MM.1S (cell line): ENCODE measurements around the gene GALNTL6.

ENCODE experiments used
- DNase-seq: peaks from one replicate; pipeline ENCODE4 v3.0.0-alpha.2; 2015
- H2AFZ ChIP-seq: fragments of 300-600 bp; sonication (generic); 2 replicates; pipeline ENCODE4 v1.6.0; 2016; ENCODE audit warnings: antibody characterized with exemption, low read length
- H3F3A ChIP-seq: fragments of 300-600 bp; sonication (generic); 2 replicates; pipeline ENCODE4 v1.6.1; 2016; ENCODE audit warnings: mild to moderate bottlenecking, antibody characterized with exemption, low read length, moderate library complexity, mixed read lengths; ENCODE audit not compliant: insufficient read depth
- H3K27ac ChIP-seq: fragments of 300-600 bp; sonication (generic); 2 replicates; pipeline ENCODE4 v1.5.1; 2016; ENCODE audit warnings: mild to moderate bottlenecking, low read length
- H3K27me3 ChIP-seq: fragments of 300-600 bp; sonication (generic); replicated peaks from 2 replicates; pipeline ENCODE4 v1.6.0; 2016; ENCODE audit warnings: low read length; ENCODE audit not compliant: insufficient read depth
- H3K36me3 ChIP-seq: fragments of 300-600 bp; sonication (generic); replicated peaks from 2 replicates; pipeline ENCODE4 v1.6.1; 2016; ENCODE audit warnings: mild to moderate bottlenecking, low read length, mixed read lengths; ENCODE audit not compliant: insufficient read depth
- H3K4me1 ChIP-seq: fragments of 300-600 bp; sonication (generic); 2 replicates; pipeline ENCODE4 v1.6.1; 2016; ENCODE audit warnings: low read length, mixed read lengths
- H3K4me2 ChIP-seq: fragments of 300-600 bp; sonication (generic); 2 replicates; pipeline ENCODE4 v1.6.0; 2016; ENCODE audit warnings: low read depth, low read length
- H3K4me3 ChIP-seq: fragments of 300-600 bp; sonication (generic); 2 replicates; pipeline ENCODE4 v1.5.1; 2016; ENCODE audit warnings: low read length, mixed read lengths
- H3K79me2 ChIP-seq: fragments of 300-600 bp; sonication (generic); 2 replicates; pipeline ENCODE4 v1.6.1; 2016; ENCODE audit warnings: mixed run types, low read length, mixed read lengths
- H3K9ac ChIP-seq: fragments of 300-600 bp; sonication (generic); 2 replicates; pipeline ENCODE4 v1.6.1; 2016; ENCODE audit warnings: low read length, mixed read lengths
- H3K9me2 ChIP-seq: fragments of 300-600 bp; sonication (generic); replicated peaks from 2 replicates; pipeline ENCODE4 v1.6.1; 2016; ENCODE audit warnings: mild to moderate bottlenecking, low read length, mixed read lengths; ENCODE audit not compliant: insufficient read depth
- H3K9me3 ChIP-seq: fragments of 300-600 bp; sonication (generic); replicated peaks from 2 replicates; pipeline ENCODE4 v1.6.1; 2016; ENCODE audit warnings: mild to moderate bottlenecking, low read length, mixed read lengths; ENCODE audit not compliant: insufficient read depth
- H4K20me1 ChIP-seq: fragments of 300-600 bp; sonication (generic); 2 replicates; pipeline ENCODE4 v1.6.1; 2016; ENCODE audit warnings: mild to moderate bottlenecking, low read length, moderate library complexity, mixed read lengths; ENCODE audit not compliant: insufficient read depth
- EZH2 ChIP-seq: fragments of 300-600 bp; sonication (generic); optimal IDR thresholded peaks from 2 replicates; pipeline ENCODE3; 2017; ENCODE audit warnings: low read depth, mild to moderate bottlenecking, antibody characterized with exemption, low read length, mixed read lengths
- EZH2phosphoT487 ChIP-seq: fragments of 300-600 bp; sonication (generic); IDR thresholded peaks from 2 replicates; pipeline ENCODE4 v1.6.1; 2018; ENCODE audit warnings: antibody characterized with exemption, low read length
- TF ChIP-seq, protein P1 (sequence below): fragments of 300-600 bp; sonication (generic); IDR thresholded peaks from 2 replicates; pipeline ENCODE4 v1.5.1; 2016; ENCODE audit warnings: antibody characterized with exemption, low read length, mixed read lengths

GALNTL6 gene

DNA sequence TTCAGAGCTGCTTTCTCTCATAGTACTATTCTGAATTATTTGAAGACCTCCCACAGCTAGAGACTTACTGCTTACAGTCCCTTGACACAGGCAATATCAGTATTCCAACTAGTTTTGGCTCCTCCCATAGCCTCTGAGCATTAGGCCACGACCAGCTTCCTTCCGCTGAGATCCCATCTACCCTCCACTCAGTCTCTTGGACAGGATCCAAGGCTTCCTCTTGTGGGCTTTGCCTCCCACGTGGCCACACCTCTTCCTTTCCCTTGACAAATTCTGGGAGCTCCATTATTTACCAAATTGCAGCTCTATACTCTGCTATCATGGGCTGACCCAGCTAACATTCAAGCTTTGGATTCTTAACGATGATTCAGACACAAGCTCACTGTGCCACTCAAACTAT lies 885.1 kb downstream of the GALNTL6 start:
- Histone ChIP-seq H3K27ac (no peak overlapping the region), H3K4me3 (no peak overlapping the region), H3F3A (no peaks in the 10 kb centered on the region), H3K36me3 (no peaks in the 10 kb centered on the region), H3K4me2 (no peak overlapping the region), H3K79me2 (no peaks in the 10 kb centered on the region), H3K27me3 (no peaks in the 10 kb centered on the region), H3K9me3 (no peaks in the 10 kb centered on the region), H3K4me1 (no peaks in the 10 kb centered on the region), H3K9ac (no peak overlapping the region), H3K9me2 (no peaks in the 10 kb centered on the region), H4K20me1 (no peaks in the 10 kb centered on the region), H2AFZ (no peak overlapping the region)
- DNase-seq: no peak
- no peak for TF ChIP-seq EZH2
- no peak for TF ChIP-seq EZH2phosphoT487
- TF ChIP-seq, protein P1, sequence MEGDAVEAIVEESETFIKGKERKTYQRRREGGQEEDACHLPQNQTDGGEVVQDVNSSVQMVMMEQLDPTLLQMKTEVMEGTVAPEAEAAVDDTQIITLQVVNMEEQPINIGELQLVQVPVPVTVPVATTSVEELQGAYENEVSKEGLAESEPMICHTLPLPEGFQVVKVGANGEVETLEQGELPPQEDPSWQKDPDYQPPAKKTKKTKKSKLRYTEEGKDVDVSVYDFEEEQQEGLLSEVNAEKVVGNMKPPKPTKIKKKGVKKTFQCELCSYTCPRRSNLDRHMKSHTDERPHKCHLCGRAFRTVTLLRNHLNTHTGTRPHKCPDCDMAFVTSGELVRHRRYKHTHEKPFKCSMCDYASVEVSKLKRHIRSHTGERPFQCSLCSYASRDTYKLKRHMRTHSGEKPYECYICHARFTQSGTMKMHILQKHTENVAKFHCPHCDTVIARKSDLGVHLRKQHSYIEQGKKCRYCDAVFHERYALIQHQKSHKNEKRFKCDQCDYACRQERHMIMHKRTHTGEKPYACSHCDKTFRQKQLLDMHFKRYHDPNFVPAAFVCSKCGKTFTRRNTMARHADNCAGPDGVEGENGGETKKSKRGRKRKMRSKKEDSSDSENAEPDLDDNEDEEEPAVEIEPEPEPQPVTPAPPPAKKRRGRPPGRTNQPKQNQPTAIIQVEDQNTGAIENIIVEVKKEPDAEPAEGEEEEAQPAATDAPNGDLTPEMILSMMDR: no peak

- H3F3A ChIP-seq: no peaks in the 10 kb centered on the region
- no peak for TF ChIP-seq EZH2phosphoT487
- TF ChIP-seq, protein P1: no peak
- TF ChIP-seq EZH2: no peak
- H2AFZ ChIP-seq: no peak overlapping the region
- H3K4me1 ChIP-seq: no peaks in the 10 kb centered on the region
- H3K9me2 ChIP-seq: no peaks in the 10 kb centered on the region
- no peak overlapping the region for H3K27ac ChIP-seq
- H3K27me3 ChIP-seq: no peaks in the 10 kb centered on the region
- no peak overlapping the region for H3K9ac ChIP-seq
- DNase-seq: no peak
- no peaks in the 10 kb centered on the region for H3K79me2 ChIP-seq
- H3K4me2 ChIP-seq: no peak overlapping the region
- no peak overlapping the region for H3K4me3 ChIP-seq
- H4K20me1 ChIP-seq: no peaks in the 10 kb centered on the region
- H3K9me3 ChIP-seq: no peaks in the 10 kb centered on the region
- no peaks in the 10 kb centered on the region for H3K36me3 ChIP-seq
Observed at GRCh38 chr4:172705565-172705964, 892.4 kb downstream of the GALNTL6 start.

DNA sequence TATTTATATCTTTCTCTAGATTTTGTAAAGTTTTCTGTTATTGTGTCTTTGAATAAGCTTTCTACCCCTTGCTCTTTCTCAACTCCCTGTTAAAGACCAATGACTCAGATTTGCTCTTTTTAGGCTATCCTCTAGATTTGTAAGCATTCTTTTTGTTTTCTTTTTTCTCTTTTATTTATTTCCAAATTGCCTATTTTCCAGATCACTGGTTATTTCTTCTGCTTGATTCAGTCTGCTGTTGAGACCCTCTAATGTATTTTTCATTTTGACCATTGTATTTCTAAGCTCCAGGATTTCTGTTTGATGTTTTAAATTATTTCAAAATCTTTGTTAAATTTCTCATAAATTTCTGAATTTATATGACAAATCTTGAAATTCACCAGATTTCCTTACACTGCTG lies 892.8 kb downstream of the GALNTL6 start:
- Histone ChIP-seq H3K27me3 (no peaks in the 10 kb centered on the region), H4K20me1 (no peaks in the 10 kb centered on the region), H3K79me2 (no peaks in the 10 kb centered on the region), H3K9me2 (no peaks in the 10 kb centered on the region), H3K4me2 (no peak overlapping the region), H3K9me3 (no peaks in the 10 kb centered on the region), H3K4me3 (no peak overlapping the region), H3F3A (no peaks in the 10 kb centered on the region), H3K9ac (no peak overlapping the region), H2AFZ (no peak overlapping the region), H3K27ac (no peak overlapping the region), H3K36me3 (no peaks in the 10 kb centered on the region), H3K4me1 (no peaks in the 10 kb centered on the region)
- TF ChIP-seq, protein P1: no peak
- TF ChIP-seq EZH2phosphoT487: no peak
- no peak for TF ChIP-seq EZH2
- no peak for DNase-seq
